ENCODE results near the gene TIMM17B.
A peak's percentile ranks its signal among the peaks of the same experiment; 100 is the strongest.

TIMM17B gene

DNA sequence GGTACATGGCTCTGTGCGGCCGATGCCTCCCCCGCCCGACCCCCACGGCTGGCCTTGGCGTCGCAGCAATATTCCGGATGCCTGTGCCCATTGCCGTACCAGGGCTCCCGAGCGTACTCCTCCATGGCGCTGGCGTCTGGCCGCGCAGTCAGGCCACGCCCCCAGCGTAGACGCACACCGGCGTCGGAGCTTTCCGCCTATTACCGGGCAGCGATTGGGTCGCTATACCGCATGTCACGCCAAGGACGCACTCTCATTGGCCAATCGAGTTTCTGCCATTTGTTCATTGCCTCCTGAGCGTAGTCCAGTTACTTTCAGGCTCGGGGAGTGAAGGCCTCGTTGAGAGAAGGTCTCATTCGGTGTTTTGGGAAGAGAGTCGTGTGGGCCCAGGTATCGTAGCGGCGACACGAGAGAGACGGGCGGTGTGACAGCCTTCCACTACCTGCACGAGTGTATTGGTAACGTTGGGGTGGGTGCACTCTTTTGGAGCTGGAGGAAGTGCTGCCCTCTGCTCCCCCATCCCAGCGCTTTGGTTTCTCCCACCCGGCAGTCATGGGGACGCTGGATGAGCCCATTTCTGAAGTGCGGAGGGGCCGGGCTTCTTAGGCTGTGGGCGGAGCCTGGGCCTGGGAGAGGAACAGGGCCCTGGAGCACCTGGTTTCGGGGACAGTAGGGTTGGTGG, at the start of gene TIMM17B, which contains the start of gene PQBP1:
Gene TIMM17B, minus strand, starts transcription at position 144 of the 682 bp plus-strand sequence. Its CDS starts 19 bp downstream, at position 125.
Gene PQBP1, plus strand, starts transcription at position 306 of the 682 bp plus-strand sequence. CDS start 580 bp downstream, outside the sequence.
- peak; percentile 91 for DNase-seq

DNA sequence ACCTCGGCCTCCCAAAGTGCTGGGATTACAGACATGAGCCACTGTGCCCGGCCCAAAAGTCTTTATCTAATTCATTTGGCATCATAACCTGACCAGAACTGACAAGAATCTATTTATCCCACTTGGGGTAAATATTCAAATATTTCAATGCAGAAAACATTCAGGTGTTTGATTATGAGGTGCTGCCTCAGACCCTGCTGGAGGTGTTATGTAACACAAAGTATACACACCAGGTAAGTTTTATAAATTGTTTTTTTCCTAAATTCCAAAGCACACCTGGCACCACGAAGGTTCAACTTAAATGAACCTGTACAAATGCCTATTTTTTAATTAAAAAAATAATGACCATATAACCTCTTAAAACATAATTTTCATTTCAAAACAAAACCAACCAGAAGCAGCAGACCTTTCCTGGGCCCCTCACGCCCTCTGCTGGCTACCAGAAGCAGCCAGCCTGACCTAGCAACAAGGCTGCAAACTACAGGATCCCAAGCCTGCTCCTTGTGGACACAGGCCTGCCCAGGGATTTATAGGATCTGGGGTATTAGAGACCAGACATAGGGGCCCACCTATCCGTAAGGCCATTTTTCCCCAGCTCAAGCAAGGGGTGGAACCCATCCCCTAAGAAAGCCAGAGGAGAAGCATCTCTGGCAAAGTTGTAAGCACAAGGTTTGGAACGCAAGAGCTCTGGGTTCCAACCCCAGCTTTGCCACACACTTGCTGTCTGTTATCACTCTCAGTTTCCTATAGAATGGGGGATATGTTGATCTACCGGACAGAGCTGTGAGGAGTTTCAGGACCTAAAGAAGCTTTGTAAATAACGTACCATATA, 48.2 kb upstream of the TIMM17B start:
- no peak for DNase-seq

DNA sequence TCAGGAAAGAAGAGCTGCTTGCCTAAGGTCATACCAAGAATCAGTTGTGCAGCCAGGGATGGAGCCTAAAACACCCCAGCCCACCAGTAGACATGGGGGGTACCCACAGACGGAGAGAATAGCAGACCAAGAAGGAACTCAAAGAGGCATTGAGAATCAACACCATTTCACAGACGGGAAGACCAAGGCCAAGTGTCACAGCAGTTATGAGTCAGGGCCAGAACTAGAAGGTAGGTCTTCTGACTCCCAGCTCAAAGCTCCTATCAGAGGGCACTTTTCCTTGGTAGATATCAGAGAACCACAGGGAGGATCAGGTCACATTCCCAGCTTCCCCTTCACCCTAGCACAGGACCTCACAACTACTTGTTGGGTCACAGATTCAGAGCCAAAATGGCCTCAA, 45.3 kb upstream of the TIMM17B start:
- no peak for DNase-seq

DNA sequence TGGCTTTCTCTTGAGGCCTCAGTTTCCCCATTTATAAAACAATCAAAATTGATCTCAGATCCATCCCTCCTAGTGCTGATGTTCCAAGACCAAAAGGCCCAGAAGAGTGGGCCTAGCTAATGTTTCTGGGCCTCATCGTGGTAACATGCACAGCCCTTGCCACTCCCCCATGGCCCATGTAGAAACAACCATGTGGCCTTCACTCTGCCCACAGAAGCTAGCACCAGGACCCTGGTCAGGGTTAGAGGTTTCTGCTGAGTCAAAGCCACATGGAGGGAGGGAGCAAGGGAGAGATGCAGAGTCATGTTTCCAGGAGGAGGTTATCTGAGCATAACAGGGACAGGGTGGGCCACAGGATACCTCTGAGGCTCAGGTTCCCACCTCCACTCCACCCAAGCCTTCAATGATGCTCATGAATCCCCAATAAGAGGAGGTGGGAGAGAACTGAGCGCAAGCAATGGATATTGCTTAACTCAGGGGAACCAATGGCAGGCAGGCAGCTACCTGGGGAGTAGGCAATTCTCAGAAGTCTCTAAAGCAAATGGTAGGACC, 42.9 kb upstream of the TIMM17B start:
- DNase-seq = no peak

DNA sequence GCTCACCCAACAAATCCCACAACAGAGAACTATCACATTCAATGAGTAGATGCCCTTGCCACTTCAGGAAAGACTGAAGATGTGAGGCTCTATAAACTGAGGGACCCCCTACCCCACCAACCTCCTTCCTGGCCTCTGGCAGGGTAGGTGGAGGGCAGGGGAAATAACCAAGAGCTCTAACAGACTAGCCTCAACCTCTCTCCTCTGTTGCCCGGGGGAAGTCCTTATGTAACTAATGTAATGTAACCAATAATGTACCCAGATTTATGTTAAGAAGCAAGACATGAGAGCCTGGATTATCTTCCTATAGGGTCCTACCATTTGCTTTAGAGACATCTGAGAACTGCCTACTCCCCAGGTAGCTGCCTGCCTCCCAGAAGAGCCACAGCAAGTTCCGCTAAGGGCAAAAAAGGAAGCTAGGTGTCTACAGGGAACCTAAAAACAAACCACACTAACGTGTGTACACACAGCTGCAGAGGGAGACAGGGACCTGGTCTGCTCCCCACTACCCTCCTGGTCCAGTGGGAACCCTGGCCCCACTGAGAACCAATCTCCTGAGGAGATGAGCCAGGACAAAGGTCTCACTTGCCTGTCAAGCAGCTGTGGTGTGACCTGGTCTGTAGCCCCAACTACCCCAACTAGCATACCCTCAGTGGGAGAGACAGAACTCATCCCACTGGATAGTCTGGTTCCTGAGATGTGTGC, 42.1 kb upstream of the TIMM17B start:
- no peak for DNase-seq

DNA sequence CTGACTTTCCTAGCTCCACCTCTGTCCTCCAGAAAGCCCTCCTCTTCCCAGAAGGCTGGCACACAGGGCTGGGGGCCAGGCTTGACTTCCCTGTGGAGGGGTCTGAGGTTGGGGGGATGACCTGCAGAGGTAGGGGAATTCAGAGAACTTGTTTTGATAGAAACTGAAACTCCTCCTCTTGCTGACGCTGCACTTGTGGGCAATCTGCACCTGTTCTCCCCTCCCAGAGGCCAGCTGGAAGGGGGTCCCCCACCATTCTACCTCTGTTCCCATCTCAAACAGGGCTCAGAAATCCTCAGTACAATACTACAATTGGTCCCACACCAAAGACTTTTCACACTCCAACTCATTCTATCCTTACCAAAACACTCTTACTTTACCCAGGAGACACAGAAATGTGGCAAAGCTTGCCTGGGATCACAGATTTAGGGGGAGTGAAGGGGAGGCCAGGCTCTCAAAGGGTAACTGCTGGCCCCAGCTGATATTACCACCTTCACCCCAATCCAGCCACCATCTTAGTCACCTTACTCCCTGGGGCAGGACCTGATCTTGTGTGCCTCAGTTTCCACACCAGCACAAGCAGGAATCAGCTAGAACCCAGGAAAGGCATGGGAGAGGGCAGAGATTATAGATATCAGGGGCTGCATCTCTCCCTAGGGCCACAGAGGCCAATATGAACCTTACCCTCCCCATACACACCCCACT, 41.3 kb upstream of the TIMM17B start:
- DNase-seq = no peak

DNA sequence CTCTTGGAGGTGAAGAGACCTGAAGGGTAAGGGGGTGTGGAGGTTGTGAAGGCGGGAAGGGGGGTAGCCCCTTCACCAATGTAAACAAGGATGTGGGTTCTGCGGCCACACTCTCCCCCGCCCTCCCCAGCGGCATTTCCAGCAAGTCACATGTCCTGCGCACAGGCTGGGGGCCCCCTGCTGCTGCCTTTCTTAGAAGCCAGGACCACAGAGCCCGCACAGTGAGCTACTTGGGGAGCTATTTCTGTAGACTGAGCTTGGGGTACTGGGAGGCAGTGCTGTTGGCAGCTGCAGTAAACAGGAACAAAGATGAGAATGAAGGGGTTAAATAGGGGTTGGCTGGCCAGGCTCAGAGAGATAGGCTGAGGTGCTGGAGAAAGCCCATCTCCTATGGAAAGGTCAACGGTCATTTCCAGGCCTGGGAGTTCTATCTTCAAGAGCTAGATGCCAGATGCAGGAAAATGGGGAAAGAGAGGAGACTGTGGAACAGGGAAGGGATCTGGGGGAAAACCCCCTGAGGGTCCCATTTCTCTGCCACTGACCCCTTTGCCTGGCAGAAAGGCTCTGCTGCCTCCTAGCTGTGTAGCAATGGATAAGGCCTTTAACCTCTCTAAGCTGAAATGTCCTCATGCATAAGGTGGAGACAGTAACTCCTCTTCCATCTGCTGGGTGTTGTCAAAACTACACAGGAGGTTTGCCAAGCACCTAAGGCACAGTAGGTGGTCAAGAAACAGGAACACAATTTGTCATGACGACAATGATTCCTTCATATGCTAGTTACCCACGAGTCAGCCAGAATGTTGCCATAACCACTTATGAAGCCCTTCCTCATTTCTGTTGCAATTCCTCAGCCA, 39.7 kb upstream of the TIMM17B start:
- no peak for DNase-seq

DNA sequence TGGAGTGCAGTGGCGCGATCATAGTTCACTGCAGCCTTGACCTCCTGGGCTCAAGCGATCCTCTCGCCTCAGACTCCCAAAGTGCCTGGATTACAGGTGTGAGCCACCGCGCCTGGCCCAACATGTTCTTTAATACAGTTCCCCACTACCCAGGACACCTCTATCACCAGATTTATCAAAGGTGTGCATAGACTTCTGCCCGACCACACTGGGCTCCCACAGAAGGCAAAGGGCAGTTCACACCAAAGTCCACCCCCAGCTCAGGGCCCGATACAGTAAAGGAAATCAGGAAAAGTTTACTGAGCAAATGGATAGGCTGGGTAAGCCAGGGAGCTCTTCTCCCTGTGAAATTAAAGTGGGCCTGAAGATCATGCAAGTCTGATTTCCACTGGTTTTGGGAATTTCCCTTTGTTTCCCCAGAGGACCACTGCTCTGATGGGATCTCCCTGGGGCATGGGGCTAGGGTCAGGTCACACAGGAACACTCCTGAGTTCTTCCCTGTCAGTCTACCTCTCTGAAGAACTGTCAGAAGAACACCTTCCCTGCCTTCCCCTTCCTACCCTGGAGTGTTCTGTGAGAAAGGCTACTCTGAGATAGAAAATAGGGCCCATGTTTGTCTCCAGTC, 39.0 kb upstream of the TIMM17B start:
- DNase-seq = no peak

DNA sequence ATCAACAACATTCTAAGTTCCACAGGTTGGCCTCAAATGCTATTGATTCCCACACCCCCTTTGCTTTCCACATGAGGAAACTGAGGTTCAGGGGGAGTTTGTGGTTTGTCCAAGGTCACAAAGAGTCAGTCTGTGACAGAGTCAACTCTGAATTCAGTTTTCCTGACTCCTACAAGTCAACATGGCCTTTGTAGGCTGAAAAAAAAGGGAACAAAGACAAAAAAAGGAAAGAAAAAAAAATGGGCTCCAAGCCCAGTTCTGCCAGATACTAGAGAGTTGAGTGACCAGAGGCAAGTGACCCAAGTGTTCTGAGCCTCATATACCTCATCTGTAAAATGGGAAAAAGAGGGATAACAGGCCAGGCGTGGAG, 37.7 kb upstream of the TIMM17B start:
- no peak for DNase-seq

DNA sequence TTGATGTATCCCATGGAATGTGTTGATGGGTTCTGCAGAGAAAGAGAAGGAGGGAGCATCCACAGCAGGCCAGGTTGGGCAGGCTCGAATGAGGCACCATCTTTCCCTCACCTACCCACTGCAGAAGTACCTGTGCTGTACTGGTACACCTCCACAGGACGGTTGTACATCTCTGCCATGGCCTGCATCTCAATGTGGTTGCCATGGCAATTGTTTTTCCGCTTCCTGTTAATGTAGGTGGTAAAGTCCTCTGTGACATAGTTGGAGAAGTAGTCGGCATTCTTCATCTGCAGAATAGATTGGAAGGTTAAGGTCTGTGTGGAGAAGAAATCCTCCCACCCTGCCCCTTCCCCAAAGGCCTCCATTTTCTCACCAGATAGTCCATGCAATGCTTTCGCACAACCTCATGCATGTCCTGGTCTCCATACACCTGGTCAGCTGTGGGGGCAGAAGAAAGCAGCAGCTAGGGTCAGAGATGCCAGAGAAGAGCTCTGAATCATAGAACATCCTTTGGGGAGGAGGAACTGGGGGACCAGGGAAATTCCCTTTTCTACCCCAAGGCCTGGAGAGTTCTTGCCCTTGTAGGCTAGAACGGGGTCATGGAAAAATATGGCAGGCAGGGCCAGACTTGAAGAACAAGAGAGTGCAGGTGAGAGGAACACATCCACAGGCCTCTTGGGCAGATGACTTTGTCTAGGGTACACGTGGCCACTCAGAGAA, 37.2 kb upstream of the TIMM17B start:
- no peak for DNase-seq

DNA sequence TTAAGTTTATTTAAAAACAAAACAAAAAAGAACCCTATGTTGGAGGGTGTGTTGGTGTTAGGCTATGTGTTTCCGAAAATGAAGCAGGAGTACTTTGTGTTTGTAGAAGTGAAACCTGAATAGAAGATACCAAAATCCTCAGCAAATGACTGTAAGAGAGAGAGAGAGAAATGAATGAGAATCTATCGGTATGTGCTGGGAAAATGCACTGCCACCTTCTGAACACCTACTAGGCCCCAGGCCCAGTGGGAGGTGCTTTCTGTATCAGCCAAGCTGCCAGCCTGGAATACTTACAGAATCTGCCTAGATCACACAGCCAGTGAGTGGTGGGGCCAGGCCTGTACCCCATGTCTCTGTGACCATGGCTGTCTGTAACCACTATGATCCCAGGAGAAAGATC, 36.2 kb upstream of the TIMM17B start:
- no peak for DNase-seq

DNA sequence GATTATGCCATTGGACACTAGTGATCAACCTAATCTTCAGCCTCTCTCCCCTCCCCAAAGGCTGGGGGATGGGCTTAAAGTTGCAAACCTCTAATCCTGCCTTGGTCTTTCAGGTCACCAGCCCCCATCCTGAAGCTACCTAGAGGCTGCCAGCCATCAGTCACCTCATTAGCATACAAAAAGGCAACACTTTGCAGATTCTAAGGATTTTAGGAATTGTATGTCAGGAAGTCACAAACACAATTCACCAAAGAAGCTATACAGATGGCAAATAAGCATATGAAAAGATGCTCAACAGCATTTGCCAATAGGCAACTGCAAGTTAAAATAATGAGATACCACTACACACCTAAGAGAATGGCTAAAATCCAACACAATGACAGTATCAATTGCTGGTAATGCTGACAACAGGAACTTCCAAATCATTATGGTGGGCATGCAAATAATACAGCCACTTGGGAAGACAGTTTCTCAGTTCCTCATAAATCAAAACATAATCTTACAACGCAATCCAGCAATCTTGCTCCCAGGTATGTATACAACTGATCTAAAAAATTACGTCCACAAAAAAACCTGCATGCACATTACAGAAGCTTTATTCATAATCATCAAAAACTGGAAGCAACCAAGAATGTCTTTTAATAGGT, 30.3 kb upstream of the TIMM17B start:
- DNase-seq = no peak

DNA sequence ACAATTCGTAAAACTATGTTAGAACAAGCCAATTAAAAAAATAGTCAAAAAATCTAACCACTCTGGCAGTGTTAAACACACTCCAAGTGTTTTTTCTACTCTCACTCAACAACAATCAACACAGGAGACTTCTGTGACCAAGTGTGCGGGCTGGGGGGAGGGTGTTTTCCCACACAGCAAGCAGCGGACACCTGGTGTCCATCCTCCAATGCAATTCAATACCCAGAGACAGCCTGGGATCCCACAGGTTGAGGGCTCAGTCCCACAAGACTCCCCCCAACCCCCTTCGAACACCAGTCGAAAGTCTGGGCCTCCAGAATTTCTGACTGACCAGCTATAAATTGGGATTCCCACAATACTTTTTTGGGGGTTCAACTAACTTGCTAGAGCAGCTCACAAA, 29.6 kb upstream of the TIMM17B start:
- no peak for DNase-seq

DNA sequence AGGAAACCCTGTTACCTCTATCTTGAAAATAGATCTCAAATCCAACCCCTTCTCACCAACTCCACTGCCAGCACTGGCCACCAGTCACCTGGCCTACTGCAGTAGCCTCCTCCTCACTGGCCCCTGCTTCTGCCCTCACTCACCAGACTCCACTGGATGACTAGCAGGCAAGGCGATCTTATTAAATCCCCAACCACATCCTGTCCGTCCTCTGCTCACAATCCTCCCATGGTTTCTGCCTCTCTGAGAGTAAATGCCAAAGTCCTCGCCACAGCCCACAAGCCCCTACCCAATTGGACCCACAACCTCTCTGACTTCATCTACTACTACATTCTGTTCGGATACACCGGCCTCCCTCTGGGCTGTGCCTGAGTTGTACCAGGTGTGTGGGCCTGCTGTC, 26.7 kb upstream of the TIMM17B start:
- DNase-seq = no peak

DNA sequence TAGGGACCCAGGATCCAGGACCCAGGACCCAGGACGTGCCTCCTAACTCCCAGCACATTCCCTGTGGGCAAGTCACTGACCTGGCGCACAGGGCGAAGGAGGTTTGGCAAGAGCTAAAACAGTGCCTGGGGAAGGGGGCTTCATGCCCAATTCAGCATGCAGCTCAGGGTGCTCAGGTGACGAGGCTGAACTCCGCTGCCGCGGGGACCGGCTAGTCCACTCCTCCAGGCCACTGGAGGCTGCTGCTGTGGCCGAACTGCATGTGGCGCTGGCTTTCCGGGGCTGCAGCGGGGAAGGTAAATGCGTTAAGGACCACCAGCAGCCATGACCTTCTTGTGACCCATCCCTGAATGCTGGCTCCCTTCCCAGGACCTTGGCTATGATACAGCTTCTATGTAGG, 26.2 kb upstream of the TIMM17B start:
- no peak for DNase-seq

DNA sequence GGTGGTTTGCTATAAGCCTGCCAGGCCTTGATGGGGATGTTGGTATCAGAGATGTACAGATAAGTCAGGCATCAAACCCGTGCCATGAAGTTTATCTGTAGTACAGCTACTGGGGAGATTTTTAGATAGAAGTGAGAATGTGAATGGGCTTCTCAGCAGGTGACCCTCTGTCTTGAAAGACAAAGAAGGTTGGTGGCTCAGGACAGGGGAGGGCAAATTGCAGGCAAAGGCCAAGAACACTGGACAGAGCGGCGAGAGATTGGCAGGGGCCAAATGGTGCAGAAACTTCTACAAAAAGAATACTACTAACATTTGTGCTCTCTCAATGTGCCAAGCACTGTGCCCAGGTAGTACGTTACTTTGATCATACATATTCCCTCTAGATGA, 23.1 kb upstream of the TIMM17B start:
- no peak for DNase-seq

DNA sequence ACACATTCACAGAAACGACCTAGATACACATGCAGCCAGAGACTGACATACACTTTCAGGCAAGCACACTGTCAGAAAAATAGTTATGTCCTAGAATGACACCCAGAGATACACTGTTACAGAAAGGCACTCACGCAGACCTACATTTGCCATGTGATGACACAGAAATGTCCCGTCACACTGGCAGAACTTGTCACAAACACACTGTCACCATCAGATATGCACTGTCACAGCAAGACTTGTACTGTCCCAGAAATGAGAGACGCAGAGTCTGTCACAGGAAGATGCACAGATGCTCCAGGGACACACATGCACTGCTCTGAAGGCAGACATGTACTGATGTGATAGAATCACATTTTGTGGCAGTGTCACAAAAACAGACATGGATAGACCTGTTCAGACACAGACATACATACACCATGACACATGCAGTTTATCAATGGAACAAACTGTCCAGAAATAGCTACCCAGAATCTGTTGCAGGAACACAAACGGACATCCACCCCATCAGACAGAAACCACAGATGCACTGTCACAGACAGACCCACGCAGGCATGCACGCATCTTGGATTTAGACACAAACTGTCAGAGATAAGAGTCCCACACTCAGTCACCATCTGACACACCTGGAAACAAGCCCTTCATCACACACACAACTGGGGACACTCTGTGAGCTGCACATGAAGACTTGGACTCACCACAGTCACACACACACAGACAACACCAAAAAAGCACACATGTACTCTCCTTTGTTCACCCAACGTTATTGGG, 22.6 kb upstream of the TIMM17B start:
- no peak for DNase-seq

DNA sequence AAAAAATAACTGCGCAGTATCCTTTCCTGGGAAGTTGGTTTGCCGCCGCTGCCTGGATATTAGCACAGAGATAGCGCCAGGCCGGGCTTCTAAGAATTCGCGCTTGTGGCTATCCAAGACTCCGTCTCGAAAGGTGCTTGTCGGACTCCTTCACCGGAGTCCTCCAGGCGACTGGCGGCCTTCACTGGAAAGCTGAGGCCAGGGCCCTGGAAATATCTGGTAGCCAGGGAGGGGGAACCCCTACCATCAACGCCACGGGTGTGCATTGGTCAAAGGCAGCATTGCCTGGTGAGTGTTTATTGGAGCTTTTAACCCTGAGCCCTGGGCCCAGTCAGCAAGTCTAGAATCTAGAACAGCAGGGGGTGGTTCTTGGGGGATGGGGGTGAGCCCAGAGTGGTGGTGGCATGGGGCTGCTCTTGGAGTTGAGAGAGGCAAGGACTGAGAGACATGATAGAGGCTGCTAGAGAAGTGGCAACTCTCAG, 21.8 kb upstream of the TIMM17B start:
- DNase-seq = no peak

All from NCI-H226 (cell line).